Left ventricle myocardium superior (tissue), 1 donor: ENCODE measurements around the gene CEP85L. TPM values are rescaled to one million over a fixed set of nuclear protein-coding genes. Genes with fewer than 3 reads are reported as not detected.

Experiments used
- ATAC-seq: fragments of 200-7000 bp; cut with Tn5 transposase; one replicate; pipeline ENCODE4 v1.9.1; 2020; ENCODE audit warnings: mild to moderate bottlenecking, moderate library complexity
- DNase-seq: peaks from one replicate; pipeline ENCODE4 v3.0.0-alpha.2; 2020
- intact Hi-C: fragments of 100-400 bp; cut with micrococcal nuclease; formaldehyde crosslinking; loops from one replicate; pipeline ENCODE4 v1.11.0; 2022
- total RNA-seq: library from RNA; stranded (reverse); fragmentation: NEBNext Ultra II Directional; extraction: Animal tissue kit (Norgen Biotek cat#: 25700); gene quantifications from one replicate; pipeline ENCODE4 v1.2.1, GENCODE V29; 2021
- donor health status: DM: no; HTN: yes; CAD: no; lungs with severe emphysema.

CEP85L gene
- total RNA-seq, 1 donor from 2014 or later, result 14.5 TPM

- intact Hi-C loops, result no loop called here
- ATAC-seq, result no peak
- no peak for DNase-seq
Observed at GRCh38 chr6:118663993-118664985, 12.9 kb upstream of the CEP85L start.

GRCh38 chr6:118661831-118662230 is 10.4 kb upstream of the CEP85L start:
- intact Hi-C loops, result no loop called here
- DNase-seq, result no peak
- no peak for ATAC-seq

GRCh38 chr6:118660218-118660569 is 8.8 kb upstream of the CEP85L start:
- intact Hi-C loops, result no loop called here
- no peak for DNase-seq
- ATAC-seq, result no peak

- DNase-seq (no peak), ATAC-seq (peak; percentile 38)
- intact Hi-C loops, result no loop called here
Observed at GRCh38 chr6:118659513-118660217, 8.3 kb upstream of the CEP85L start.

DNA sequence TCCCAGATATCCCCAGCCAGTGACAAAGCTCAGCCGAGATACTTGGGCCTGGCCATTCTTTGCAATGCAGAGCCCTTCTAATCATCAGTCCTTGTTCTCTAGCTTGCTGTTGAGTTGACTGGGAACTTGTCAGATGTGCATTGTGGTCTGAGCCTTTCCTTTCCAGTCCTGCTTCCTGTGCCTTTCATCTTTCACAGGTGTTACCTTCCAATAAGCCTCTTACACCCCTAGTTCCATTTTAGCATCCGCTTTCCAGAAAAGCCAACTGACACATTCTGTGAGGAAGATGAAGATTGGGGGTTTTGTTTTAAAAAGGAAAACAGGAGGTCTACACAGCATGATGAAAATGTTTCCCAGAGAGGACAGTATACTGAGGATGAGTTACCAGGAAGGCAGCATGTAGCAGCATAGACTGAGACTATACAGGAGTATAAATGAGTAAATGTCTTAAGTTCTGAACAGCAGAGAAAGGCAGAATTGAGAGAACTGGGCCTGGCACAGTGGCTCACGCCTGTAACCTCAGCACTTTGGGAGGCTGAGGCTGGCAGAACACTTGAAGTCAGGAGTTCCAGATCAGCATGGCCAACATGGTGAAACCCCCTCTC is 5.6 kb upstream of the CEP85L start:
- intact Hi-C loops, result no loop called here
- DNase-seq (no peak), ATAC-seq (no peak)

DNA sequence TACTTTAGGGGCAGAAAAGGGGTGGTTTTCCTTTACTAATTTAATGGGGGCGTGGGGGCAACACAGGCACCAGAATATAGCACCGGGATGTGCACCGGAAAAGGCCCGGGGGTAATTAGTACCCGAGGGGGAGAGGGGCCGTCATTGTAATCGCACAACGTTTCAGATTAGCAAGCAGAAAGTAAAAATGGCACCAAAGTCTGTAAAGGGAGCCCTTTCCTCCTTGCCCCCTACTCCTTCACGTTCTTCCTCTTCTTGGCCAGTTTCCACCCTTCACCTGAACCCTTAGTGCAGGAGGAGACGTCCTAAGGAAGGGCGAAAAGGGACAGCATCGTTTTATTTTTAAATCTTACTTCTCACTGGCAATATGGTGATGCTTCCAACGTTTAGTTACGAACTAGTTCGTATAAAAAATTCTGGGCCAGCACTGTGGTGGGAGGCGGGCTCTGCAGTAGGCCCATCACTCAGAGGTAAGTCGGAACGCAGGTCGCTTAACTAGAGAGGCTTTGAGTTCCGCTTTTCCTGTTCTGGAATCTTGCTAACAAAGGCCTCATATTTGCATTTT is 742 bp upstream of the CEP85L start:
- DNase-seq, result no peak
- ATAC-seq, result no peak
- intact Hi-C loops, result no loop called here

- intact Hi-C loops, result no loop called here
- peak; percentile 70 for DNase-seq
- peak; percentile 71 for ATAC-seq
Observed at GRCh38 chr6:118650582-118651281, 659 bp downstream of the CEP85L start.

- intact Hi-C loops, result no loop called here
- ATAC-seq (peak; percentile 58), DNase-seq (no peak)
Observed at GRCh38 chr6:118649918-118650581, 1.3 kb downstream of the CEP85L start.

DNA sequence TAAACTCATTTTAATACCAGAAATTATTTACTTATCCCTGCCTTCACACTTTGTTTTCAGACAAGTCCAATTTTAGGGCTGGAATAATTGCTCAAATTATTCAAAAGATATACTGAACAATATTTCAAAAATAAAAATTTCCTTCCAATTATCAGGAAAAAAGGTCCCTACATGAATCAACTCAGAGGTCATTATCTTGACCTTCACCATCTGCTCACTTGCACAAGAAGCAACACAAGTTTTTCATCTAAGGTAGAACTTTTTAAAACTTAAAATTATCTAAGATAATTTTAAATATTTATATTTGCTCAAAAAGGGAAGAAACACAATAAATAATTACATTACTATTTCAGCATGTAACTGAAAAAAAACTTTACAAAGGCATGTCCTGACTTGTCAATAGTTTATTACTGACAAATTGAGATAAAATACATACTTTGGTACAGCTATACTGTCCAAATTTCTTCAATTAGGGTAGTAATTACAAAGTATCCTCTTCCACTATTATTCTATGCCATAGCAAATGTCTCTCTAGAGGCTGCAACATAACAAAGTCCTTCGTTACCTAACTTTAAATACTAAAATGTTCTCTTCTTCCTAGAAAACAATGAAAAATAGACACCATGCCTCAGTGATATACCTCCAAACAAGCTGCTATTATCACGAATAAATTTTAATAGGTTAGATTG is 2.4 kb downstream of the CEP85L start:
- DNase-seq (no peak), ATAC-seq (no peak)
- intact Hi-C loops, result no loop called here

- ATAC-seq, result no peak
- intact Hi-C loops, result no loop called here
Observed at GRCh38 chr6:118646977-118647376, 4.4 kb downstream of the CEP85L start.

GRCh38 chr6:118645395-118645794 is 6.0 kb downstream of the CEP85L start:
- peak; percentile 65 for ATAC-seq

More at GRCh38 chr6:118646977-118647376, 4.4 kb downstream of the CEP85L start:
- DNase-seq, result no peak

DNA sequence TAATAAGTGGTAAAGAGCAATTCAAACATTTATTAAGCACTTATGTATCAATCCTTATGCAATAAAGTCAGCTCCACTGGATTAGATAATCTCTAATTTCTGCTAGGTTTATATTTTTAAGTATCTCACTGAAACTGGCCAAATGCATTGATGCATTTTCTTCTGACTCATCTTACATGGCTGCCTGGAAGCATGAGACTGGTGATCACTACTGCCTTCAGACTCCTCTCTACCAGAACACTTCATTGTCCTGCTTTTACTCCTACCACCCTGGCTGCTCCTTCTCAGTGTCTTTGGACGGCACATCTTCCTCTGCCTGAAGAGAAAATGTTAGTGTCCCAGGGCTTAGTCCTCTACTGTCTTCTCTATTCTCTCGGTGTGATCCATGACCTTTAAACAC is 7.4 kb downstream of the CEP85L start:
- intact Hi-C loops, result no loop called here
- no peak for DNase-seq
- no peak for ATAC-seq

More at GRCh38 chr6:118645395-118645794, 6.0 kb downstream of the CEP85L start:
- intact Hi-C loops, result no loop called here
- no peak for DNase-seq

GRCh38 chr6:118641042-118641441 is 10.3 kb downstream of the CEP85L start:
- no peak for DNase-seq
- intact Hi-C loops, result no loop called here
- no peak for ATAC-seq

DNA sequence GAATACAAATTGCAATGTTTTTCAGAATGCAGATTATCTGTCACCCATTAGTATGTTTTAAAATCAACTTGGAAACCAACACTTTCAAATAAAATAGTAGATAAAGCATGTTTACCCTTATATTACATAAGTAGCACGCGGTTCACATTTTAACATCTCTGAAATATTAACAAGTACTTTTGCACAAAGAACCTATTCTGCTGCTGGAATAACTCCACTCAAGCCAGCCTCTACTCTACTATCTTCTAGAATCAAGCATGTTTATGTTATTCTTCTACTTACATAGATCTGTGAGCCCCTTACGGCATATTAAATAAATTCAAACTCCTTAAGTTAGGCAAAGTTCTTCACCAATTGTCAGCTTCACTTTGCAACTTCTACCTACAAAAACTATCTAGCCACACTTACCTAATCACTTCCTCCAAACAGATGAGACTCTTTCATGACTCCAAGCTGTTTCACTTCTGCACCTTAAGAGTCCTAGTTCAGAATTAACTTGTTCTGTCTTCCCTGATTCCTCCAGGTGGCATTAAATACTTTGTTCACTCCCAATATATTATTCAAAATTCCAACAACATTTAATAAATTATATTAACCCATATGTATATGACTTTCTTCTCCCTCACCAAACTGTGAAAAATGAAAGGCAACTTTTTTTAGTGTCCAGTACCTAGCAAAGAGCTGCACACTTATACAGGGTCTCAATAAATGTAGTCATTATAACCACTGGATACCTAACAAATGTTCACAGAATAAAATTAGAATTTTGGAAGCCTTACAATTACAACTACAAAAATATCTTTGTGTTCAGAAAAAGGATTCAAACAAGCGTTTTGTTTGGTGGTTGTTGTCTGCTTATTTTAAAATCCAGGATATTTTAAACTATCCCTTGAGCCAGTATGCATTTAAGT is 12.1 kb downstream of the CEP85L start:
- intact Hi-C loops, result no loop called here
- no peak for ATAC-seq

GRCh38 chr6:118638288-118638687 is 13.1 kb downstream of the CEP85L start:
- DNase-seq, result no peak
- no peak for ATAC-seq
- intact Hi-C loops, result no loop called here

More for the DNA sequence above, 12.1 kb downstream of the CEP85L start:
- no peak for DNase-seq

DNA sequence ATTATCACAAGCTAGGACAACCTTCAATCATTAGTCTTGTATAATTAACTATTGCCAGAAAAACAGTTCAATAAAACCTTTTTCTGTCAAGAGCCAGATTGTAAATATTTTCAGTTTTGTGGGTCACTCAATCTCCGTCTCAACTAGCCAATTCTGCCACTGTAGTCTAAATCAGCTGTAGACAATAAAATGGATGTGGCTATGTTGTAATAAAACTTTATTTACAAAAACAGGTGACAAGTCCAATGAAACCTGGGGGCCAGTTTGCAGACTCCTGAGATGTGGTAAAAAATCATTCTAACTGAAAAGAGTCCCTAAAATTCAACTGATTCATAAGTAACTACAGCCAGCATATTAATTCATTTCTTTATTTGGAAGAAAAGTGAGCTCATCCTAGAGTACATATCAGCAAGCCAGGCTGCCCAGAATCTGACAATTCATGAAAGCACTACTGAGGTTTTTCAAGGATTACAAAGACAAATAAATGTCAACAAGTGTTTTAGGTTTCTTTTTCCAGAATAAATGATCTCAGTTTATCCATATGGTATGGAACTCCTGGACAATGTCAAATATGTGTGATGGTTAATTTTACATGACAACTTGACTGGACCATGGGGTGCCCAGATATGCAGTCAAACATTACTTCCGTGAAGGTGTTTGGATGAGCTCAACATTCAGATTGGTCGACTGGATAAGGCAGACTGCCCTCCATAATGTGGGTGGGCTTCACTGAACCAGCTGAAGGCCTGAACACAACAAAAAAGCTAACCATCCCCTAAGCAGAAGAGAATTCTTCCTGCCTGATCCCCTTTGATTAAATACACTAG is 15.3 kb downstream of the CEP85L start:
- intact Hi-C loops, result no loop called here
- no peak for ATAC-seq
- DNase-seq, result no peak
